KMS-11 (cell line): ENCODE measurements around the gene NLGN4Y.

Experiments
- H2AFZ ChIP-seq: fragments of 200-600 bp; sonication (generic); 2 replicates; pipeline ENCODE4 v1.6.1; 2016; ENCODE audit warnings: antibody characterized with exemption, mixed run types, low read depth
- H3K27ac ChIP-seq: fragments of 200-600 bp; sonication (generic); 2 replicates; pipeline ENCODE4 v1.6.1; 2016; ENCODE audit warnings: mild to moderate bottlenecking, mixed run types
- H3K27me3 ChIP-seq: fragments of 200-600 bp; sonication (generic); 2 replicates; pipeline ENCODE4 v1.6.1; 2017; ENCODE audit warnings: mild to moderate bottlenecking, low read depth, mixed run types, moderate library complexity; ENCODE audit not compliant: insufficient read depth
- H3K36me3 ChIP-seq: fragments of 200-600 bp; sonication (generic); 2 replicates; pipeline ENCODE4 v1.6.1; 2017; ENCODE audit warnings: mild to moderate bottlenecking, mixed run types; ENCODE audit not compliant: insufficient read depth
- H3K4me1 ChIP-seq: fragments of 200-600 bp; sonication (generic); 2 replicates; pipeline ENCODE4 v1.6.1; 2016; ENCODE audit warnings: mild to moderate bottlenecking, low read depth, mixed run types; ENCODE audit not compliant: poor library complexity, severe bottlenecking
- H3K4me2 ChIP-seq: fragments of 200-600 bp; sonication (generic); 2 replicates; pipeline ENCODE4 v1.7.0; 2016; ENCODE audit warnings: mild to moderate bottlenecking, mixed run types
- H3K4me3 ChIP-seq: fragments of 200-600 bp; sonication (generic); IDR thresholded peaks from 2 replicates; pipeline ENCODE4 v1.6.1; 2017; ENCODE audit warnings: low read depth, low read length, mixed read lengths; ENCODE audit not compliant: insufficient read depth
- H3K79me2 ChIP-seq: fragments of 200-600 bp; sonication (generic); 2 replicates; pipeline ENCODE4 v1.6.1; 2016; ENCODE audit warnings: low read depth, mixed run types; ENCODE audit not compliant: insufficient read depth
- H3K9ac ChIP-seq: fragments of 200-600 bp; sonication (generic); 2 replicates; pipeline ENCODE4 v1.6.1; 2016; ENCODE audit warnings: mild to moderate bottlenecking, mixed run types
- H4K20me1 ChIP-seq: fragments of 200-600 bp; sonication (generic); 2 replicates; pipeline ENCODE4 v1.6.1; 2016; ENCODE audit warnings: mild to moderate bottlenecking, mixed run types; ENCODE audit not compliant: insufficient read depth
- CTCF ChIP-seq: fragments of 200-600 bp; sonication (generic); conservative IDR thresholded peaks from 2 replicates; pipeline ENCODE4 v1.6.1; 2017; ENCODE audit warnings: low read depth, mild to moderate bottlenecking, antibody characterized with exemption, low read length, moderate library complexity, mixed read lengths

Gene NLGN4Y

DNA sequence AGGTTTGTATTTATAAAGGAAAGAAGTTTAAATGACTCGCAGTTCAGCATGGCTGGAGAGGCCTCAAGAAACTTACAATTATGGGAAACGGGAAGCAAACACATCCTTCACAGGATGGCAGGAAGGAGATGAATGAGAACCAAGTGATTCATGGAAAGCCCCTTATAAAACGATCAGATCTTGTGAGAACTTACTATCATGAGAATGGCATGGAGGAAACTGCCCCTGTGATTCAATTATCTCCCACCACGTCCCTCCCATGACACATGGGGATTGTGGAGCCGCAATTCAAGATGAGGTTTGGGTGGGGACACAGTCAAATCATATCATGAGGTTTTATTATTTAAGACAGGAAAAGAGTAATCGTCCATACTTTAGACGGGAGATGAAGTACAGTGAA lies 4.0 kb downstream of the NLGN4Y start:
- Histone ChIP-seq H3K9ac (no peak overlapping the region), H3K4me2 (no peak overlapping the region), H2AFZ (no peak overlapping the region), H3K27me3 (no peaks in the 10 kb centered on the region), H4K20me1 (no peaks in the 10 kb centered on the region), H3K36me3 (no peaks in the 10 kb centered on the region), H3K4me1 (no peaks in the 10 kb centered on the region), H3K79me2 (no peaks in the 10 kb centered on the region), H3K4me3 (no peak overlapping the region), H3K27ac (no peak overlapping the region)
- no peak for TF ChIP-seq CTCF

GRCh38 chrY:14536703-14537102 lies 12.4 kb downstream of the NLGN4Y start:
- no peaks in the 10 kb centered on the region for H3K79me2 ChIP-seq
- H3K36me3 ChIP-seq = no peaks in the 10 kb centered on the region
- H3K4me2 ChIP-seq = no peak overlapping the region
- no peak overlapping the region for H3K9ac ChIP-seq
- H3K4me3 ChIP-seq = no peak overlapping the region
- no peaks in the 10 kb centered on the region for H4K20me1 ChIP-seq
- H3K4me1 ChIP-seq = no peaks in the 10 kb centered on the region
- no peak overlapping the region for H3K27ac ChIP-seq
- TF ChIP-seq CTCF = no peak
- H2AFZ ChIP-seq = no peak overlapping the region
- H3K27me3 ChIP-seq = no peaks in the 10 kb centered on the region

DNA sequence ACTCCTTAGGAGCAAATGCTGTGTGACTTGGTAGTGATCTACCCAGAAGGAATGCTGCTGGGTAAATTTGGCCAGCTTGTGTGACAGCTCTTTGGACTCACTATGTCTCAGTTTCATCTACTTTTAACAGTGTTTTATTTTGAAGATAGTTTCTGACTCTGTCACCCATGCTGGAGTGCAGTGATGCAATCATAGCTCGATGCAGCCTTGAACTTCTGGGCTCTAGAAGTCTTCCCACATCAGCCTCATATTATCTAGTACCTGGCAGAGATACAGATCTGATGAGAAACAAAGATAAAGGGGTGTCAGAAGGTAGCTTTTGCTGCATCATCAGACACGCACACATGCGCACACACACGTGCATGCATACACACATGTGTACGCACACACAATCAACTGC lies 19.2 kb downstream of the NLGN4Y start:
- TF ChIP-seq CTCF = no peak

GRCh38 chrY:14581294-14581693 lies 57.0 kb downstream of the NLGN4Y start:
- H3K4me3 ChIP-seq = no peak overlapping the region
- no peak overlapping the region for H3K27ac ChIP-seq
- H3K4me2 ChIP-seq = no peak overlapping the region
- no peak overlapping the region for H2AFZ ChIP-seq
- no peak overlapping the region for H3K9ac ChIP-seq
- H3K36me3 ChIP-seq = no peaks in the 10 kb centered on the region
- no peaks in the 10 kb centered on the region for H4K20me1 ChIP-seq
- H3K4me1 ChIP-seq = no peaks in the 10 kb centered on the region
- H3K27me3 ChIP-seq = no peaks in the 10 kb centered on the region
- no peak for TF ChIP-seq CTCF
- H3K79me2 ChIP-seq = no peaks in the 10 kb centered on the region

More for the DNA sequence above, 19.2 kb downstream of the NLGN4Y start:
- no peaks in the 10 kb centered on the region for H3K36me3 ChIP-seq
- no peaks in the 10 kb centered on the region for H3K79me2 ChIP-seq
- H3K4me2 ChIP-seq = no peak overlapping the region
- H3K27me3 ChIP-seq = no peaks in the 10 kb centered on the region
- no peak overlapping the region for H2AFZ ChIP-seq
- H3K27ac ChIP-seq = no peak overlapping the region
- no peak overlapping the region for H3K9ac ChIP-seq
- no peaks in the 10 kb centered on the region for H4K20me1 ChIP-seq
- no peaks in the 10 kb centered on the region for H3K4me1 ChIP-seq
- no peak overlapping the region for H3K4me3 ChIP-seq

- TF ChIP-seq CTCF = no peak
- Histone ChIP-seq H2AFZ (no peak overlapping the region), H3K79me2 (no peaks in the 10 kb centered on the region), H3K36me3 (no peaks in the 10 kb centered on the region), H3K27ac (no peak overlapping the region), H3K9ac (no peak overlapping the region), H3K4me1 (no peaks in the 10 kb centered on the region), H4K20me1 (no peaks in the 10 kb centered on the region), H3K4me3 (no peak overlapping the region), H3K4me2 (no peak overlapping the region), H3K27me3 (no peaks in the 10 kb centered on the region)
These were observed 62.4 kb downstream of the NLGN4Y start for GRCh38 chrY:14586725-14587124.
